ENCODE measurements around the gene CEP68. TPM values are rescaled to one million over a fixed set of nuclear protein-coding genes. Genes with fewer than 3 reads are reported as not detected.

CEP68 gene
- total and polyA plus RNA-seq, 2 experiments from 2014 or later = 7.3 to 7.9 TPM

DNA sequence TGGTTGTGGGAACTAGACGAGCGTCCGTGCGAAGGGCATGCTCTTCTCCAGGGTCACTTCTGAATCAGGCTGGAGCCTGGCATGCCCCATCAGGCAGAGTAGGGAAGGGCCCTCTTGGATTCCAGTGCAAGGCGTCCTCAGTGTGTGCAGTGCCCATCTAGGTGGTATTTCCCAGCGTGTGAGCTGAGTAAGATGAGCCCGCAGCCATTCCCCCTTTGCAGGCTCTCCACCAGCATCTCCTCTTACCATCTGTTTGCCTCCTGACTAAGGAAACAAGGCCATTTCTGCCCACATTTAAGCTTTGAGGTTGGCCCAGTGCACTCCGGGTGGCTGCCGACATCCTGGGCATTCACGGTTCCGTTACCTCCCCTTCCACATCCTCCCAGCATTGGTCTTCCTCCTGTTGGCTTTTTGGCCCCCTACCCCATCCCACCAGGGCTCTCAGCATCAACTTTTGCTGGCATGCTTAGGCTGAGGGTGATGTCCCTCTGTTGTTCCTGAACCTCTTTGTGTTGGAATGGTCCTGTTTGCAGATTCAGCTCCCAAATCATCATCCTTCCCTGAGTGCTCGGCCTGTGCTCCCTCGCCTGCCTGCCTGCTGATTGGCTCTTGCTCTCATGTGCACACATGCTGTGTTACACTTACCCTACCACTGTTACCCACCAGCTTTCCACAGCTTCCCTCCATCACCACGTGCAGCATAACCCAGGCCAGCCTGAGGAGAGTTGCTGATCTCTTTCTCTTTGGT is 11.8 kb downstream of the CEP68 start:
- Histone ChIP-seq H3K9ac (no peak overlapping the region), H3K27me3 (replicated peaks; ENCODE audit: insufficient read depth) (no peaks in the 10 kb centered on the region), H3K27ac (no peak overlapping the region), H3F3A (ENCODE audit: insufficient read depth) (peaks cover 53% of the 10 kb centered on the region), H4K20me1 (ENCODE audit: insufficient read depth) (no peaks in the 10 kb centered on the region), H3K4me2 (ENCODE audit: unreplicated experiment) (no peak overlapping the region), H3K9me2 (ENCODE audit: insufficient read depth) (no peaks in the 10 kb centered on the region), H3K9me3 (ENCODE audit: low read depth) (no peaks in the 10 kb centered on the region), H3K79me2 (ENCODE audit: insufficient read depth) (peaks cover 50% of the 10 kb centered on the region), H3K4me1 (ENCODE audit: insufficient read depth) (peaks cover 39% of the 10 kb centered on the region), H2AFZ (no peak overlapping the region), H3K36me3 (ENCODE audit: low read depth) (no peaks in the 10 kb centered on the region), H3K4me3 (no peak overlapping the region)
- DNase-seq = no peak
- TF ChIP-seq EZH2 (IDR thresholded peaks at IDR 0.05; ENCODE audit: insufficient read depth, poor library complexity, severe bottlenecking) (no peak), EZH2phosphoT487 (IDR thresholded peaks at IDR 0.05; ENCODE audit: insufficient read depth, low read depth) (no peak)
- WGBS, 2 experiments (ENCODE audit: low coverage in 1 of 2, low lambda C conversion rate in 2 of 2, missing lambda C conversion rate in 2 of 2) = 76 to 81% methylated on average over 13 to 14 of the region's 14 CpGs
- in situ Hi-C loops (cut with MboI) = loop anchor here (25.0 kb wide), 1 partner anchor 494 kb away; no protein-coding TSS in a partner anchor

DNA sequence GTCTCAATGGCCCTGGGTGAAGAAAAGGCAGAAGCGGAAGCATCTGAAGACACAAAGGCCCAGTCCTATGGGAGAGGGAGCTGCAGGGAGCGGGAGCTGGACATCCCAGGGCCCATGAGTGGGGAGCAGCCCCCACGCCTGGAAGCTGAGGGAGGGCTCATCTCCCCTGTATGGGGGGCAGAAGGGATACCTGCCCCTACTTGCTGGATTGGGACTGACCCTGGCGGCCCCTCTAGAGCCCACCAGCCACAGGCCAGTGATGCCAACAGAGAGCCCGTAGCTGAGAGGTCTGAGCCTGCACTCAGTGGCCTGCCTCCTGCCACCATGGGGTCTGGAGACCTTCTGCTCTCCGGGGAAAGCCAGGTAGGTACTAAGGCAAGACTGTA is 13.2 kb downstream of the CEP68 start:
- peaks cover 3% of the 10 kb centered on the region; the same call in 1 of the 2 replicates for H3K36me3 ChIP-seq (ENCODE audit: low read depth)
- in situ Hi-C loops (cut with MboI) = loop anchor here (25.0 kb wide), 1 partner anchor 493 kb away; no protein-coding TSS in a partner anchor

DNA sequence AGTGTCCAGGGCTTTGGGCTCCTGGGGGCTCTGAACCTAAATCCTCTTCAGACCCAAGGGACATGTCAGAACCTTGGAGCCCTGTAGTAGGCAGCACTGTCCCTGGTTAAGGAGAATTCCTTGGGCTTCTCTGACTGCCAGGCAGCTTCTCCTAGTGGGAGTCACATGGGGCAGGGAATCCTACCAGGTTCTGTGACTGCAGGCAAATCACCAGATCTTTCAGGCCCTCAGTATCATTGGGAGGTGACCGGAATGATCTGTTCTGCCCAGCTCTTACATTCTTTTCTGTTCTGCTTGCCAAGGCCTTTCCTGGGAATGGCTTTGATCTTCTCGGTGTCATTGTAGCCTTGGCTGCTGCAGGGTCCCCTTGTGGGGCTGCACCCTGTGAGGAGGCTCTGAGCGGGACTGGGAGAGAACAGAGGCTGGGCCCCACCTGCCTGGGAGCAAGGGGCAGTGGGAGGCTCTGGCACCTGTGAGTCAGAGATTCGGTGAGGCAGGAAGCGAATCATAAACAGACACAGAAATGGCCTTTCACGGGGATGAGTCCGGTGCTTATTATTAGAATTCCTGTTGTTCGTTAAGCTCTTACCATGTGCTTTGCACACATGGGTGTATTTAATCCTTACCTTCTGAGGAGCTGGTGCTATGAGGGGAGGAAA is 14.1 kb downstream of the CEP68 start:
- peaks cover 5% of the 10 kb centered on the region; the same call in 1 of the 2 replicates for H3K36me3 ChIP-seq (ENCODE audit: low read depth)
- no peak overlapping the region for H3K4me3 ChIP-seq
- peak overlapping the region; percentile 46 for H3K9ac ChIP-seq
- H3K9me3 ChIP-seq (ENCODE audit: low read depth) = no peaks in the 10 kb centered on the region
- H3K79me2 ChIP-seq (ENCODE audit: insufficient read depth) = peaks cover 36% of the 10 kb centered on the region
- TF ChIP-seq EZH2 (IDR thresholded peaks at IDR 0.05; ENCODE audit: insufficient read depth, poor library complexity, severe bottlenecking) (no peak), EZH2phosphoT487 (IDR thresholded peaks at IDR 0.05; ENCODE audit: insufficient read depth, low read depth) (no peak)
- no peak overlapping the region for H2AFZ ChIP-seq
- in situ Hi-C loops (cut with MboI) = loop anchor here (25.0 kb wide), 1 partner anchor 492 kb away; no protein-coding TSS in a partner anchor
- peak overlapping the region; percentile 38 for H3K4me2 ChIP-seq (ENCODE audit: unreplicated experiment)
- H3K9me2 ChIP-seq (ENCODE audit: insufficient read depth) = no peaks in the 10 kb centered on the region
- H3K27me3 ChIP-seq (replicated peaks; ENCODE audit: insufficient read depth) = no peaks in the 10 kb centered on the region
- peaks cover 27% of the 10 kb centered on the region for H3K4me1 ChIP-seq (ENCODE audit: insufficient read depth)
- H3K27ac ChIP-seq = peak overlapping the region; percentile 77
- H4K20me1 ChIP-seq (ENCODE audit: insufficient read depth) = no peaks in the 10 kb centered on the region
- H3F3A ChIP-seq (ENCODE audit: insufficient read depth) = peaks cover 43% of the 10 kb centered on the region
- 18 to 20% methylated on average over 8 of the region's 8 CpGs for WGBS, 2 experiments (ENCODE audit: low coverage in 1 of 2, low lambda C conversion rate in 2 of 2, missing lambda C conversion rate in 2 of 2)
- peak; percentile 86 for DNase-seq

More for the DNA sequence above, 13.2 kb downstream of the CEP68 start:
- Histone ChIP-seq H3K27ac (0 out of 2 replicates have a peak overlapping the region, but pooled peaks have one; percentile 77), H3K27me3 (replicated peaks; ENCODE audit: insufficient read depth) (no peaks in the 10 kb centered on the region), H4K20me1 (ENCODE audit: insufficient read depth) (no peaks in the 10 kb centered on the region), H3K9me3 (ENCODE audit: low read depth) (no peaks in the 10 kb centered on the region), H3K4me3 (no peak overlapping the region), H3F3A (ENCODE audit: insufficient read depth) (peaks cover 45% of the 10 kb centered on the region), H3K9ac (no peak overlapping the region), H3K9me2 (ENCODE audit: insufficient read depth) (no peaks in the 10 kb centered on the region), H3K4me1 (ENCODE audit: insufficient read depth) (peaks cover 35% of the 10 kb centered on the region), H2AFZ (no peak overlapping the region), H3K4me2 (ENCODE audit: unreplicated experiment) (no peak overlapping the region), H3K79me2 (ENCODE audit: insufficient read depth) (peaks cover 36% of the 10 kb centered on the region)
- no peak for TF ChIP-seq EZH2phosphoT487 (IDR thresholded peaks at IDR 0.05; ENCODE audit: insufficient read depth, low read depth)
- no peak for TF ChIP-seq EZH2 (IDR thresholded peaks at IDR 0.05; ENCODE audit: insufficient read depth, poor library complexity, severe bottlenecking)
- no peak for DNase-seq
- WGBS, 2 experiments (ENCODE audit: low coverage in 1 of 2, low lambda C conversion rate in 2 of 2, missing lambda C conversion rate in 2 of 2) = 87 to 88% methylated on average over 6 of the region's 6 CpGs

DNA sequence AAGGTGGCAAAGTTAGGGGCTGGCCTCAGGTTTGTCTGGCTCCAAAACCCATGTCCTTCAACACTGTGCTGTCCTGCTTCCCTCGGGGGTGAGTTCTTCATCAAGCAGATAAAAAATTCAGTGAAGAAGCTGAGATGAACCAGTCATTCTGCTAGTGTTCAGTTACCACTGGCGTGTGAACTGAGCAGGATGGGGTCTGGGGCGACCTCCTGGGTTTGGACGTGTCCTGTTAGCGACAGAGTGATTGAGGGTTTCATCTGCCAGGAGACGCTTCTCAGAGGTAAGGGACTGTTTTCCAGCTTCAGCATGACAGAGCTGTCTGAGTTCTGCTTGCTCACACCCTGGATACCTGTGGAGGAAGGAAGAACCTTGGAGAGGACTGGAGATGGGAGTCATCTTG is 14.6 kb downstream of the CEP68 start:
- no peak overlapping the region for H2AFZ ChIP-seq
- H3K4me1 ChIP-seq (ENCODE audit: insufficient read depth) = peaks cover 21% of the 10 kb centered on the region
- no peak for DNase-seq
- no peaks in the 10 kb centered on the region for H3K9me3 ChIP-seq (ENCODE audit: low read depth)
- H3K36me3 ChIP-seq (ENCODE audit: low read depth) = peaks cover 5% of the 10 kb centered on the region; the same call in 1 of the 2 replicates
- peaks cover 43% of the 10 kb centered on the region for H3F3A ChIP-seq (ENCODE audit: insufficient read depth)
- H3K27me3 ChIP-seq (replicated peaks; ENCODE audit: insufficient read depth) = no peaks in the 10 kb centered on the region
- peak overlapping the region; percentile 38 for H3K4me2 ChIP-seq (ENCODE audit: unreplicated experiment)
- in situ Hi-C loops (cut with MboI) = loop anchor here (25.0 kb wide), 1 partner anchor 491 kb away; no protein-coding TSS in a partner anchor
- H4K20me1 ChIP-seq (ENCODE audit: insufficient read depth) = no peaks in the 10 kb centered on the region
- 70 to 78% methylated on average over 6 of the region's 6 CpGs for WGBS, 2 experiments (ENCODE audit: low coverage in 1 of 2, low lambda C conversion rate in 2 of 2, missing lambda C conversion rate in 2 of 2)
- H3K9me2 ChIP-seq (ENCODE audit: insufficient read depth) = no peaks in the 10 kb centered on the region
- peak overlapping the region; percentile 46 for H3K9ac ChIP-seq
- no peak for TF ChIP-seq EZH2 (IDR thresholded peaks at IDR 0.05; ENCODE audit: insufficient read depth, poor library complexity, severe bottlenecking)
- TF ChIP-seq EZH2phosphoT487 (IDR thresholded peaks at IDR 0.05; ENCODE audit: insufficient read depth, low read depth) = no peak
- H3K4me3 ChIP-seq = no peak overlapping the region
- peaks cover 36% of the 10 kb centered on the region for H3K79me2 ChIP-seq (ENCODE audit: insufficient read depth)
- peak overlapping the region; percentile 77 for H3K27ac ChIP-seq
